ENCODE measurements around the gene SHISA6. TPM values are rescaled to one million over a fixed set of nuclear protein-coding genes. Genes with fewer than 3 reads are reported as not detected.

SHISA6 gene
- polyA plus RNA-seq, 1 donor from 2014 or later, result 1.8 TPM

DNA sequence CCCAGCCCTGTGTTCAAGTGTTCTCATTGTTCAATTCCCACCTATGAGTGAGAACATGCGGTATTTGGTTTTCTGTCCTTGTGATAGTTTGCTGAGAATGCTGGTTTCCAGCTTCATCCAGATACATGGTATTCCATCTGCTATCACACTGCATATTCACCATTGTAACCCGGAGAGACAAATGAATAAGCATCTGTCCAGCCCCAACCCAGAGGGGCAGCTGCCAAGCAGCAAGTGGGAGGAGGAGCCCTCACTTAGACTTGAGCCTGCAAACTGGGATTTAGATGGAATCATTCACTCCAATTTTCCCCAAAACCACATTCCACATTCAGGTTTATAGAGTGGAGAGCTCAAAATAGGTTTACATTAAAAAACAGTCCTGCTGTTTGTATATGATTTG lies 41.6 kb downstream of the SHISA6 start:
- TF ChIP-seq POLR2AphosphoS5 (IDR thresholded peaks at IDR 0.05), result no peak
- TF ChIP-seq, protein P1, sequence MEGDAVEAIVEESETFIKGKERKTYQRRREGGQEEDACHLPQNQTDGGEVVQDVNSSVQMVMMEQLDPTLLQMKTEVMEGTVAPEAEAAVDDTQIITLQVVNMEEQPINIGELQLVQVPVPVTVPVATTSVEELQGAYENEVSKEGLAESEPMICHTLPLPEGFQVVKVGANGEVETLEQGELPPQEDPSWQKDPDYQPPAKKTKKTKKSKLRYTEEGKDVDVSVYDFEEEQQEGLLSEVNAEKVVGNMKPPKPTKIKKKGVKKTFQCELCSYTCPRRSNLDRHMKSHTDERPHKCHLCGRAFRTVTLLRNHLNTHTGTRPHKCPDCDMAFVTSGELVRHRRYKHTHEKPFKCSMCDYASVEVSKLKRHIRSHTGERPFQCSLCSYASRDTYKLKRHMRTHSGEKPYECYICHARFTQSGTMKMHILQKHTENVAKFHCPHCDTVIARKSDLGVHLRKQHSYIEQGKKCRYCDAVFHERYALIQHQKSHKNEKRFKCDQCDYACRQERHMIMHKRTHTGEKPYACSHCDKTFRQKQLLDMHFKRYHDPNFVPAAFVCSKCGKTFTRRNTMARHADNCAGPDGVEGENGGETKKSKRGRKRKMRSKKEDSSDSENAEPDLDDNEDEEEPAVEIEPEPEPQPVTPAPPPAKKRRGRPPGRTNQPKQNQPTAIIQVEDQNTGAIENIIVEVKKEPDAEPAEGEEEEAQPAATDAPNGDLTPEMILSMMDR (IDR thresholded peaks at IDR 0.05; ENCODE audit: poor library complexity, severe bottlenecking), result no peak
- no peak for TF ChIP-seq EZH2 (IDR thresholded peaks at IDR 0.05; ENCODE audit: borderline replicate concordance, insufficient read depth, low read length, poor library complexity, severe bottlenecking)
- no peak for TF ChIP-seq MXI1 (conservative IDR thresholded peaks at IDR 0.05; ENCODE audit: poor library complexity, severe bottlenecking)
- TF ChIP-seq, protein P2, sequence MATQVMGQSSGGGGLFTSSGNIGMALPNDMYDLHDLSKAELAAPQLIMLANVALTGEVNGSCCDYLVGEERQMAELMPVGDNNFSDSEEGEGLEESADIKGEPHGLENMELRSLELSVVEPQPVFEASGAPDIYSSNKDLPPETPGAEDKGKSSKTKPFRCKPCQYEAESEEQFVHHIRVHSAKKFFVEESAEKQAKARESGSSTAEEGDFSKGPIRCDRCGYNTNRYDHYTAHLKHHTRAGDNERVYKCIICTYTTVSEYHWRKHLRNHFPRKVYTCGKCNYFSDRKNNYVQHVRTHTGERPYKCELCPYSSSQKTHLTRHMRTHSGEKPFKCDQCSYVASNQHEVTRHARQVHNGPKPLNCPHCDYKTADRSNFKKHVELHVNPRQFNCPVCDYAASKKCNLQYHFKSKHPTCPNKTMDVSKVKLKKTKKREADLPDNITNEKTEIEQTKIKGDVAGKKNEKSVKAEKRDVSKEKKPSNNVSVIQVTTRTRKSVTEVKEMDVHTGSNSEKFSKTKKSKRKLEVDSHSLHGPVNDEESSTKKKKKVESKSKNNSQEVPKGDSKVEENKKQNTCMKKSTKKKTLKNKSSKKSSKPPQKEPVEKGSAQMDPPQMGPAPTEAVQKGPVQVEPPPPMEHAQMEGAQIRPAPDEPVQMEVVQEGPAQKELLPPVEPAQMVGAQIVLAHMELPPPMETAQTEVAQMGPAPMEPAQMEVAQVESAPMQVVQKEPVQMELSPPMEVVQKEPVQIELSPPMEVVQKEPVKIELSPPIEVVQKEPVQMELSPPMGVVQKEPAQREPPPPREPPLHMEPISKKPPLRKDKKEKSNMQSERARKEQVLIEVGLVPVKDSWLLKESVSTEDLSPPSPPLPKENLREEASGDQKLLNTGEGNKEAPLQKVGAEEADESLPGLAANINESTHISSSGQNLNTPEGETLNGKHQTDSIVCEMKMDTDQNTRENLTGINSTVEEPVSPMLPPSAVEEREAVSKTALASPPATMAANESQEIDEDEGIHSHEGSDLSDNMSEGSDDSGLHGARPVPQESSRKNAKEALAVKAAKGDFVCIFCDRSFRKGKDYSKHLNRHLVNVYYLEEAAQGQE (IDR thresholded peaks at IDR 0.05; ENCODE audit: borderline replicate concordance), result no peak
- TF ChIP-seq SMC3 (conservative IDR thresholded peaks at IDR 0.05; ENCODE audit: poor library complexity), result no peak
- TF ChIP-seq TAF1 (IDR thresholded peaks at IDR 0.05; ENCODE audit: low read depth), result no peak
- TF ChIP-seq EP300 (conservative IDR thresholded peaks at IDR 0.05; ENCODE audit: poor library complexity, severe bottlenecking), result no peak
- TF ChIP-seq RAD21 (conservative IDR thresholded peaks at IDR 0.05), result no peak
- H3K79me2 ChIP-seq (replicated peaks; ENCODE audit: insufficient read depth, low read length), result no peaks in the 10 kb centered on the region
- H3K9me2 ChIP-seq (ENCODE audit: insufficient read depth, low read length), result no peaks in the 10 kb centered on the region
- no peak overlapping the region for H3K4me3 ChIP-seq (ENCODE audit: low read length)
- H3K9me3 ChIP-seq (ENCODE audit: low read length), result no peaks in the 10 kb centered on the region
- no peak overlapping the region for H3K27ac ChIP-seq (ENCODE audit: low read length)
- no peaks in the 10 kb centered on the region for H3K27me3 ChIP-seq (ENCODE audit: insufficient read depth, low read depth, low read length)
- no peaks in the 10 kb centered on the region for H3F3A ChIP-seq (ENCODE audit: insufficient read depth, low read length, poor library complexity, severe bottlenecking)
- H3K36me3 ChIP-seq (ENCODE audit: insufficient read depth, low read length), result no peaks in the 10 kb centered on the region
- H3K4me2 ChIP-seq (ENCODE audit: low read length), result no peak overlapping the region
- no peaks in the 10 kb centered on the region for H4K20me1 ChIP-seq (ENCODE audit: insufficient read depth)
- H2AFZ ChIP-seq (ENCODE audit: low read depth, low read length), result no peak overlapping the region
- no peak overlapping the region for H3K9ac ChIP-seq (ENCODE audit: low read length)

DNA sequence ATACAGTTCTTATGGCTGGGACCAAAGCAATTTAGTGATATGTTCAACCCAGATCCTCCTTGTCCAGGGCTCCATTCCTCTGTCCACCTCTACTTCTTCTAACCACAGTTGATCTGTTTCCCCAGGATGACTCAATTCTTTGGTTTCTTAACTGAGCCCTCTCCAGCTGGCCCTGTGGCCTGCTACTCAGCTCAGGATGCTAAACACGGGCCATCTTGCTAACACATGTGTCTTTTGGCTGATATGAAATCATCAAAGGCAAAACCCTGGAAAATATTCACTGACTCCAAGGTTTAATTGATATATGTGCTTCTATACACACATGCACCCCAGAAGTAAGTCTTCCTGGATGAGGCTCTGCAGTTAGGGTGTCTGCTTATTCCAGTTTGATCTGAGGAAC lies 43.8 kb downstream of the SHISA6 start:
- Histone ChIP-seq H3K27ac (ENCODE audit: low read length) (no peak overlapping the region), H3K4me2 (ENCODE audit: low read length) (no peak overlapping the region), H4K20me1 (ENCODE audit: insufficient read depth) (no peaks in the 10 kb centered on the region), H3K4me3 (ENCODE audit: low read length) (no peak overlapping the region), H3K79me2 (replicated peaks; ENCODE audit: insufficient read depth, low read length) (no peaks in the 10 kb centered on the region), H2AFZ (ENCODE audit: low read depth, low read length) (no peak overlapping the region), H3K9me2 (ENCODE audit: insufficient read depth, low read length) (no peaks in the 10 kb centered on the region), H3K27me3 (ENCODE audit: insufficient read depth, low read depth, low read length) (no peaks in the 10 kb centered on the region), H3F3A (ENCODE audit: insufficient read depth, low read length, poor library complexity, severe bottlenecking) (no peaks in the 10 kb centered on the region), H3K9ac (ENCODE audit: low read length) (no peak overlapping the region), H3K9me3 (ENCODE audit: low read length) (no peaks in the 10 kb centered on the region), H3K36me3 (ENCODE audit: insufficient read depth, low read length) (no peaks in the 10 kb centered on the region)
- TF ChIP-seq EZH2 (IDR thresholded peaks at IDR 0.05; ENCODE audit: borderline replicate concordance, insufficient read depth, low read length, poor library complexity, severe bottlenecking) (no peak), POLR2AphosphoS5 (IDR thresholded peaks at IDR 0.05) (no peak), RAD21 (conservative IDR thresholded peaks at IDR 0.05) (no peak), EP300 (conservative IDR thresholded peaks at IDR 0.05; ENCODE audit: poor library complexity, severe bottlenecking) (no peak), SMC3 (conservative IDR thresholded peaks at IDR 0.05; ENCODE audit: poor library complexity) (no peak), MXI1 (conservative IDR thresholded peaks at IDR 0.05; ENCODE audit: poor library complexity, severe bottlenecking) (no peak), TAF1 (IDR thresholded peaks at IDR 0.05; ENCODE audit: low read depth) (no peak)
- TF ChIP-seq, protein P2 (IDR thresholded peaks at IDR 0.05; ENCODE audit: borderline replicate concordance), result no peak
- TF ChIP-seq, protein P1 (IDR thresholded peaks at IDR 0.05; ENCODE audit: poor library complexity, severe bottlenecking), result no peak
